COLO668 (cell line): Measurements from ENCODE around the gene SLC26A9.

Experiments used
- DNase-seq: peaks from one replicate; lab custom pipeline; 2025; ENCODE audit not compliant: unreplicated experiment; lab: John Stamatoyannopoulos, UW

Gene SLC26A9

GRCh38 chr1:205943245-205943644, at the start of gene SLC26A9:
Gene SLC26A9, minus strand, starts transcription at chr1:205943456. Its CDS starts 7,636 bp downstream, at chr1:205935820.
- no peak for DNase-seq

GRCh38 chr1:205992218-205992882, 49.1 kb upstream of the SLC26A9 start:
- no peak for DNase-seq

- no peak for DNase-seq
Observed at GRCh38 chr1:205991237-205991636, 48.0 kb upstream of the SLC26A9 start.

GRCh38 chr1:205990226-205990625, 47.0 kb upstream of the SLC26A9 start:
- DNase-seq: no peak

GRCh38 chr1:205989786-205990185, 46.5 kb upstream of the SLC26A9 start:
- no peak for DNase-seq

- no peak for DNase-seq
Observed at GRCh38 chr1:205988585-205988995, 45.3 kb upstream of the SLC26A9 start.

- DNase-seq: no peak
Observed at GRCh38 chr1:205986861-205987260, 43.6 kb upstream of the SLC26A9 start.

GRCh38 chr1:205986292-205986691, 43.0 kb upstream of the SLC26A9 start:
- DNase-seq: no peak

GRCh38 chr1:205985330-205986005, 42.2 kb upstream of the SLC26A9 start:
- no peak for DNase-seq

- DNase-seq: peak; percentile 54
Observed at GRCh38 chr1:205983925-205984725, 40.9 kb upstream of the SLC26A9 start.

- no peak for DNase-seq
Observed at GRCh38 chr1:205981257-205981656, 38.0 kb upstream of the SLC26A9 start.

- DNase-seq: no peak
Observed at GRCh38 chr1:205980237-205980870, 37.1 kb upstream of the SLC26A9 start.

GRCh38 chr1:205979301-205979700, 36.0 kb upstream of the SLC26A9 start:
- no peak for DNase-seq

- no peak for DNase-seq
Observed at GRCh38 chr1:205978676-205979075, 35.4 kb upstream of the SLC26A9 start.

- peak; percentile 88 for DNase-seq
Observed at GRCh38 chr1:205977402-205978014, 34.3 kb upstream of the SLC26A9 start.

- peak; percentile 36 for DNase-seq
Observed at GRCh38 chr1:205976708-205977401, 33.6 kb upstream of the SLC26A9 start.

- no peak for DNase-seq
Observed at GRCh38 chr1:205976036-205976435, 32.8 kb upstream of the SLC26A9 start.

- DNase-seq: no peak
Observed at GRCh38 chr1:205975387-205975998, 32.2 kb upstream of the SLC26A9 start.

GRCh38 chr1:205974712-205975111, 31.5 kb upstream of the SLC26A9 start:
- DNase-seq: no peak
